ENCODE results near the gene MRPL54. TPM values are rescaled to one million over a fixed set of nuclear protein-coding genes. Genes with fewer than 3 reads are reported as not detected.

MRPL54 gene
- total and polyA plus RNA-seq, 2 experiments from 2014 or later: 29.7 to 89.9 TPM

DNA sequence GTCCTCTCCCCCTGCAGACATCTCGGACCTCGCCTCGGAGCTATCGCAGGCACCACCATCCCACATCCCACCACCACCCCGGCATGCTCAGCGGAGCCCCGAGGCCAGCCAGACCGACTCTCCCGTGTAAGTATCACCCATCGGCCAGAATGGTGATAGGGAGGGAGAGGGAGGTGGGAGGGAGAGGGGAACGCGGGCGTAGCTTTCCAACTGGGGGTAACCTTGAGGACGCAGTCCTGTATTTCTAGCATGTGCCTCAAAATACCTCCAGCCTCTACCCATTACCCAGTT, 28.2 kb upstream of the MRPL54 start:
- Mint-ChIP-seq H3K4me1 (no peaks in the 10 kb centered on the region), H3K36me3 (ENCODE audit: low read depth) (0 out of 3 replicates have a peak, but pooled peaks cover 3% of the 10 kb centered on the region), H3K27me3 (ENCODE audit: insufficient read depth, low read depth, poor library complexity) (peaks cover 11% of the 10 kb centered on the region), H3K4me3 (no peak overlapping the region), H3K27ac (no peak overlapping the region), H3K9me3 (no peaks in the 10 kb centered on the region)
- H3K79me2 ChIP-seq (replicated peaks; ENCODE audit: insufficient read depth): no peaks in the 10 kb centered on the region
- ATAC-seq (no peak), DNase-seq (ENCODE audit: low spot score) (no peak)
- H3K27ac ChIP-seq (ENCODE audit: low read depth): no peak overlapping the region
- no peaks in the 10 kb centered on the region for H3K4me1 ChIP-seq (ENCODE audit: insufficient read depth)
- no peak overlapping the region for H2AFZ ChIP-seq
- H3K36me3 ChIP-seq (ENCODE audit: insufficient read depth): peaks cover 4% of the 10 kb centered on the region; the same call in 1 of the 2 replicates
- no peak overlapping the region for H3K4me2 ChIP-seq
- no peaks in the 10 kb centered on the region for H3K9me2 ChIP-seq (ENCODE audit: insufficient read depth)
- TF ChIP-seq, protein P1, sequence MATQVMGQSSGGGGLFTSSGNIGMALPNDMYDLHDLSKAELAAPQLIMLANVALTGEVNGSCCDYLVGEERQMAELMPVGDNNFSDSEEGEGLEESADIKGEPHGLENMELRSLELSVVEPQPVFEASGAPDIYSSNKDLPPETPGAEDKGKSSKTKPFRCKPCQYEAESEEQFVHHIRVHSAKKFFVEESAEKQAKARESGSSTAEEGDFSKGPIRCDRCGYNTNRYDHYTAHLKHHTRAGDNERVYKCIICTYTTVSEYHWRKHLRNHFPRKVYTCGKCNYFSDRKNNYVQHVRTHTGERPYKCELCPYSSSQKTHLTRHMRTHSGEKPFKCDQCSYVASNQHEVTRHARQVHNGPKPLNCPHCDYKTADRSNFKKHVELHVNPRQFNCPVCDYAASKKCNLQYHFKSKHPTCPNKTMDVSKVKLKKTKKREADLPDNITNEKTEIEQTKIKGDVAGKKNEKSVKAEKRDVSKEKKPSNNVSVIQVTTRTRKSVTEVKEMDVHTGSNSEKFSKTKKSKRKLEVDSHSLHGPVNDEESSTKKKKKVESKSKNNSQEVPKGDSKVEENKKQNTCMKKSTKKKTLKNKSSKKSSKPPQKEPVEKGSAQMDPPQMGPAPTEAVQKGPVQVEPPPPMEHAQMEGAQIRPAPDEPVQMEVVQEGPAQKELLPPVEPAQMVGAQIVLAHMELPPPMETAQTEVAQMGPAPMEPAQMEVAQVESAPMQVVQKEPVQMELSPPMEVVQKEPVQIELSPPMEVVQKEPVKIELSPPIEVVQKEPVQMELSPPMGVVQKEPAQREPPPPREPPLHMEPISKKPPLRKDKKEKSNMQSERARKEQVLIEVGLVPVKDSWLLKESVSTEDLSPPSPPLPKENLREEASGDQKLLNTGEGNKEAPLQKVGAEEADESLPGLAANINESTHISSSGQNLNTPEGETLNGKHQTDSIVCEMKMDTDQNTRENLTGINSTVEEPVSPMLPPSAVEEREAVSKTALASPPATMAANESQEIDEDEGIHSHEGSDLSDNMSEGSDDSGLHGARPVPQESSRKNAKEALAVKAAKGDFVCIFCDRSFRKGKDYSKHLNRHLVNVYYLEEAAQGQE (IDR thresholded peaks at IDR 0.05; ENCODE audit: unreplicated experiment): no peak
- TF ChIP-seq, protein P2, sequence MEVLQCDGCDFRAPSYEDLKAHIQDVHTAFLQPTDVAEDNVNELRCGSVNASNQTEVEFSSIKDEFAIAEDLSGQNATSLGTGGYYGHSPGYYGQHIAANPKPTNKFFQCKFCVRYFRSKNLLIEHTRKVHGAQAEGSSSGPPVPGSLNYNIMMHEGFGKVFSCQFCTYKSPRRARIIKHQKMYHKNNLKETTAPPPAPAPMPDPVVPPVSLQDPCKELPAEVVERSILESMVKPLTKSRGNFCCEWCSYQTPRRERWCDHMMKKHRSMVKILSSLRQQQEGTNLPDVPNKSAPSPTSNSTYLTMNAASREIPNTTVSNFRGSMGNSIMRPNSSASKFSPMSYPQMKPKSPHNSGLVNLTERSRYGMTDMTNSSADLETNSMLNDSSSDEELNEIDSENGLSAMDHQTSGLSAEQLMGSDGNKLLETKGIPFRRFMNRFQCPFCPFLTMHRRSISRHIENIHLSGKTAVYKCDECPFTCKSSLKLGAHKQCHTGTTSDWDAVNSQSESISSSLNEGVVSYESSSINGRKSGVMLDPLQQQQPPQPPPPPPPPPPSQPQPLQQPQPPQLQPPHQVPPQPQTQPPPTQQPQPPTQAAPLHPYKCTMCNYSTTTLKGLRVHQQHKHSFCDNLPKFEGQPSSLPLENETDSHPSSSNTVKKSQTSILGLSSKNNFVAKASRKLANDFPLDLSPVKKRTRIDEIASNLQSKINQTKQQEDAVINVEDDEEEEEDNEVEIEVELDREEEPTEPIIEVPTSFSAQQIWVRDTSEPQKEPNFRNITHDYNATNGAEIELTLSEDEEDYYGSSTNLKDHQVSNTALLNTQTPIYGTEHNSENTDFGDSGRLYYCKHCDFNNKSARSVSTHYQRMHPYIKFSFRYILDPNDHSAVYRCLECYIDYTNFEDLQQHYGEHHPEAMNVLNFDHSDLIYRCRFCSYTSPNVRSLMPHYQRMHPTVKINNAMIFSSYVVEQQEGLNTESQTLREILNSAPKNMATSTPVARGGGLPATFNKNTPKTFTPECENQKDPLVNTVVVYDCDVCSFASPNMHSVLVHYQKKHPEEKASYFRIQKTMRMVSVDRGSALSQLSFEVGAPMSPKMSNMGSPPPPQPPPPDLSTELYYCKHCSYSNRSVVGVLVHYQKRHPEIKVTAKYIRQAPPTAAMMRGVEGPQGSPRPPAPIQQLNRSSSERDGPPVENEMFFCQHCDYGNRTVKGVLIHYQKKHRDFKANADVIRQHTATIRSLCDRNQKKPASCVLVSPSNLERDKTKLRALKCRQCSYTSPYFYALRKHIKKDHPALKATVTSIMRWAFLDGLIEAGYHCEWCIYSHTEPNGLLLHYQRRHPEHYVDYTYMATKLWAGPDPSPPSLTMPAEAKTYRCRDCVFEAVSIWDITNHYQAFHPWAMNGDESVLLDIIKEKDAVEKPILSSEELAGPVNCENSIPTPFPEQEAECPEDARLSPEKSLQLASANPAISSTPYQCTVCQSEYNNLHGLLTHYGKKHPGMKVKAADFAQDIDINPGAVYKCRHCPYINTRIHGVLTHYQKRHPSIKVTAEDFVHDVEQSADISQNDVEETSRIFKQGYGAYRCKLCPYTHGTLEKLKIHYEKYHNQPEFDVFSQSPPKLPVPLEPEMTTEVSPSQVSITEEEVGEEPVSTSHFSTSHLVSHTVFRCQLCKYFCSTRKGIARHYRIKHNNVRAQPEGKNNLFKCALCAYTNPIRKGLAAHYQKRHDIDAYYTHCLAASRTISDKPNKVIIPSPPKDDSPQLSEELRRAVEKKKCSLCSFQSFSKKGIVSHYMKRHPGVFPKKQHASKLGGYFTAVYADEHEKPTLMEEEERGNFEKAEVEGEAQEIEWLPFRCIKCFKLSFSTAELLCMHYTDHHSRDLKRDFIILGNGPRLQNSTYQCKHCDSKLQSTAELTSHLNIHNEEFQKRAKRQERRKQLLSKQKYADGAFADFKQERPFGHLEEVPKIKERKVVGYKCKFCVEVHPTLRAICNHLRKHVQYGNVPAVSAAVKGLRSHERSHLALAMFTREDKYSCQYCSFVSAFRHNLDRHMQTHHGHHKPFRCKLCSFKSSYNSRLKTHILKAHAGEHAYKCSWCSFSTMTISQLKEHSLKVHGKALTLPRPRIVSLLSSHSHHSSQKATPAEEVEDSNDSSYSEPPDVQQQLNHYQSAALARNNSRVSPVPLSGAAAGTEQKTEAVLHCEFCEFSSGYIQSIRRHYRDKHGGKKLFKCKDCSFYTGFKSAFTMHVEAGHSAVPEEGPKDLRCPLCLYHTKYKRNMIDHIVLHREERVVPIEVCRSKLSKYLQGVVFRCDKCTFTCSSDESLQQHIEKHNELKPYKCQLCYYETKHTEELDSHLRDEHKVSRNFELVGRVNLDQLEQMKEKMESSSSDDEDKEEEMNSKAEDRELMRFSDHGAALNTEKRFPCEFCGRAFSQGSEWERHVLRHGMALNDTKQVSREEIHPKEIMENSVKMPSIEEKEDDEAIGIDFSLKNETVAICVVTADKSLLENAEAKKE (CRISPR knock-in tag; IDR thresholded peaks at IDR 0.05): no peak
- TF ChIP-seq NANOG (IDR thresholded peaks at IDR 0.05; ENCODE audit: borderline replicate concordance) (no peak), ZNF331 (CRISPR knock-in tag; IDR thresholded peaks at IDR 0.05; ENCODE audit: low read depth) (no peak), POLR2AphosphoS5 (IDR thresholded peaks at IDR 0.05; ENCODE audit: low read depth) (no peak), JUNB (IDR thresholded peaks at IDR 0.05; ENCODE audit: unreplicated experiment) (no peak), CREB1 (CRISPR knock-in tag; IDR thresholded peaks at IDR 0.05; ENCODE audit: low read depth) (no peak), ZNF114 (CRISPR knock-in tag; IDR thresholded peaks at IDR 0.05) (no peak), EZH2 (IDR thresholded peaks at IDR 0.05; ENCODE audit: low read depth, unreplicated experiment) (no peak), EZH2phosphoT487 (IDR thresholded peaks at IDR 0.05; ENCODE audit: unreplicated experiment) (no peak), STAT1 (IDR thresholded peaks at IDR 0.05; ENCODE audit: unreplicated experiment) (no peak)
- TF ChIP-seq, protein P3, sequence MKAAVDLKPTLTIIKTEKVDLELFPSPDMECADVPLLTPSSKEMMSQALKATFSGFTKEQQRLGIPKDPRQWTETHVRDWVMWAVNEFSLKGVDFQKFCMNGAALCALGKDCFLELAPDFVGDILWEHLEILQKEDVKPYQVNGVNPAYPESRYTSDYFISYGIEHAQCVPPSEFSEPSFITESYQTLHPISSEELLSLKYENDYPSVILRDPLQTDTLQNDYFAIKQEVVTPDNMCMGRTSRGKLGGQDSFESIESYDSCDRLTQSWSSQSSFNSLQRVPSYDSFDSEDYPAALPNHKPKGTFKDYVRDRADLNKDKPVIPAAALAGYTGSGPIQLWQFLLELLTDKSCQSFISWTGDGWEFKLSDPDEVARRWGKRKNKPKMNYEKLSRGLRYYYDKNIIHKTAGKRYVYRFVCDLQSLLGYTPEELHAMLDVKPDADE (IDR thresholded peaks at IDR 0.05): no peak
- TF ChIP-seq, protein P4, sequence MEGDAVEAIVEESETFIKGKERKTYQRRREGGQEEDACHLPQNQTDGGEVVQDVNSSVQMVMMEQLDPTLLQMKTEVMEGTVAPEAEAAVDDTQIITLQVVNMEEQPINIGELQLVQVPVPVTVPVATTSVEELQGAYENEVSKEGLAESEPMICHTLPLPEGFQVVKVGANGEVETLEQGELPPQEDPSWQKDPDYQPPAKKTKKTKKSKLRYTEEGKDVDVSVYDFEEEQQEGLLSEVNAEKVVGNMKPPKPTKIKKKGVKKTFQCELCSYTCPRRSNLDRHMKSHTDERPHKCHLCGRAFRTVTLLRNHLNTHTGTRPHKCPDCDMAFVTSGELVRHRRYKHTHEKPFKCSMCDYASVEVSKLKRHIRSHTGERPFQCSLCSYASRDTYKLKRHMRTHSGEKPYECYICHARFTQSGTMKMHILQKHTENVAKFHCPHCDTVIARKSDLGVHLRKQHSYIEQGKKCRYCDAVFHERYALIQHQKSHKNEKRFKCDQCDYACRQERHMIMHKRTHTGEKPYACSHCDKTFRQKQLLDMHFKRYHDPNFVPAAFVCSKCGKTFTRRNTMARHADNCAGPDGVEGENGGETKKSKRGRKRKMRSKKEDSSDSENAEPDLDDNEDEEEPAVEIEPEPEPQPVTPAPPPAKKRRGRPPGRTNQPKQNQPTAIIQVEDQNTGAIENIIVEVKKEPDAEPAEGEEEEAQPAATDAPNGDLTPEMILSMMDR (conservative IDR thresholded peaks at IDR 0.05; ENCODE audit: low read depth in 2 of 2): no peak
- no peaks in the 10 kb centered on the region for H3F3A ChIP-seq (replicated peaks; ENCODE audit: low read depth)
- H3K27me3 ChIP-seq (ENCODE audit: insufficient read depth): no peaks in the 10 kb centered on the region
- no peak overlapping the region for H3K4me3 ChIP-seq
- no peaks in the 10 kb centered on the region for H4K20me1 ChIP-seq (replicated peaks; ENCODE audit: insufficient read depth)
